IPS-20b (cell line): ENCODE data around the gene NR2F1-AS1.
"Not testable (repeated sequence)": the region's sequence is repeated elsewhere in the genome, so short reads cannot be mapped to it uniquely, and the experiment has no call there.

Experiments
- H3K27ac ChIP-seq: one replicate; pipeline ENCODE4 v1.5.1; 2013; ENCODE audit warnings: low read length
- H3K27me3 ChIP-seq: 2 replicates; pipeline ENCODE4 v1.6.1; 2013; ENCODE audit warnings: mild to moderate bottlenecking, low read length, inconsistent platforms; ENCODE audit not compliant: insufficient read depth
- H3K36me3 ChIP-seq: 2 replicates; pipeline ENCODE4 v1.6.1; 2013; ENCODE audit warnings: low read depth, mild to moderate bottlenecking, inconsistent platforms, low read length, moderate library complexity; ENCODE audit not compliant: insufficient read depth
- H3K4me1 ChIP-seq: 2 replicates; pipeline ENCODE4 v1.6.1; 2013; ENCODE audit warnings: mild to moderate bottlenecking, control low read depth, inconsistent platforms, low read length, moderate library complexity; ENCODE audit not compliant: insufficient read depth
- H3K4me3 ChIP-seq: 2 replicates; pipeline ENCODE4 v1.5.1; 2013; ENCODE audit warnings: mild to moderate bottlenecking, low read length, inconsistent platforms
- H3K9ac ChIP-seq: 2 replicates; pipeline ENCODE4 v1.6.1; 2013; ENCODE audit warnings: low read depth, mild to moderate bottlenecking, inconsistent platforms, low read length, moderate library complexity
- H3K9me3 ChIP-seq: 2 replicates; pipeline ENCODE4 v1.6.1; 2013; ENCODE audit warnings: mild to moderate bottlenecking, low read depth, low read length, inconsistent platforms; ENCODE audit not compliant: insufficient read depth

The NR2F1-AS1 gene

GRCh38 chr5:93513298-93513697 is 67.7 kb downstream of the NR2F1-AS1 start:
- H3K9ac ChIP-seq: no peak overlapping the region
- H3K4me1 ChIP-seq: no peaks in the 10 kb centered on the region
- no peaks in the 10 kb centered on the region for H3K9me3 ChIP-seq
- H3K36me3 ChIP-seq: no peaks in the 10 kb centered on the region
- no peaks in the 10 kb centered on the region for H3K27me3 ChIP-seq
- no peak overlapping the region for H3K4me3 ChIP-seq
- no peak overlapping the region for H3K27ac ChIP-seq

- H3K27me3 ChIP-seq: no peaks in the 10 kb centered on the region
- H3K4me3 ChIP-seq: no peak overlapping the region
- no peaks in the 10 kb centered on the region for H3K4me1 ChIP-seq
- H3K9me3 ChIP-seq: no peaks in the 10 kb centered on the region
- H3K9ac ChIP-seq: no peak overlapping the region
- no peaks in the 10 kb centered on the region for H3K36me3 ChIP-seq
- no peak overlapping the region for H3K27ac ChIP-seq
These were observed 68.2 kb downstream of the NR2F1-AS1 start for GRCh38 chr5:93512799-93513198.

- no peaks in the 10 kb centered on the region for H3K36me3 ChIP-seq
- H3K9ac ChIP-seq: no peak overlapping the region
- H3K4me3 ChIP-seq: no peak overlapping the region
- H3K9me3 ChIP-seq: no peaks in the 10 kb centered on the region
- no peaks in the 10 kb centered on the region for H3K27me3 ChIP-seq
- H3K27ac ChIP-seq: no peak overlapping the region
- no peaks in the 10 kb centered on the region for H3K4me1 ChIP-seq
These were observed 69.6 kb downstream of the NR2F1-AS1 start for GRCh38 chr5:93511445-93511844.

GRCh38 chr5:93510626-93511380 is 70.2 kb downstream of the NR2F1-AS1 start:
- Histone ChIP-seq H3K27me3 (no peaks in the 10 kb centered on the region), H3K4me1 (no peaks in the 10 kb centered on the region), H3K4me3 (no peak overlapping the region), H3K27ac (no peak overlapping the region), H3K36me3 (no peaks in the 10 kb centered on the region), H3K9me3 (no peaks in the 10 kb centered on the region), H3K9ac (no peak overlapping the region)

GRCh38 chr5:93505553-93505952 is 75.5 kb downstream of the NR2F1-AS1 start:
- H3K4me3 ChIP-seq, H3K27me3 ChIP-seq, H3K9me3 ChIP-seq, H3K9ac ChIP-seq, H3K27ac ChIP-seq, H3K36me3 ChIP-seq, H3K4me1 ChIP-seq: not testable (repeated sequence)

GRCh38 chr5:93503598-93504067 is 77.4 kb downstream of the NR2F1-AS1 start:
- Histone ChIP-seq H3K4me1 (no peaks in the 10 kb centered on the region), H3K9me3 (no peaks in the 10 kb centered on the region), H3K27ac (no peak overlapping the region), H3K4me3 (no peak overlapping the region), H3K27me3 (no peaks in the 10 kb centered on the region), H3K9ac (no peak overlapping the region), H3K36me3 (no peaks in the 10 kb centered on the region)

GRCh38 chr5:93497096-93497495 is 83.9 kb downstream of the NR2F1-AS1 start:
- Histone ChIP-seq H3K4me1 (no peaks in the 10 kb centered on the region), H3K4me3 (no peak overlapping the region), H3K36me3 (no peaks in the 10 kb centered on the region), H3K9ac (no peak overlapping the region), H3K9me3 (no peaks in the 10 kb centered on the region), H3K27ac (no peak overlapping the region), H3K27me3 (no peaks in the 10 kb centered on the region)

- Histone ChIP-seq H3K4me1 (no peaks in the 10 kb centered on the region), H3K27ac (no peak overlapping the region), H3K4me3 (no peak overlapping the region), H3K27me3 (no peaks in the 10 kb centered on the region), H3K9ac (no peak overlapping the region), H3K9me3 (peaks cover 11% of the 10 kb centered on the region; the same call in 1 of the 2 replicates), H3K36me3 (no peaks in the 10 kb centered on the region)
These were observed 101.0 kb downstream of the NR2F1-AS1 start for GRCh38 chr5:93479982-93480509.

GRCh38 chr5:93477816-93478215 is 103.2 kb downstream of the NR2F1-AS1 start:
- peaks cover 11% of the 10 kb centered on the region; the same call in 1 of the 2 replicates for H3K9me3 ChIP-seq
- H3K9ac ChIP-seq: no peak overlapping the region
- H3K27me3 ChIP-seq: no peaks in the 10 kb centered on the region
- H3K36me3 ChIP-seq: no peaks in the 10 kb centered on the region
- no peak overlapping the region for H3K4me3 ChIP-seq
- no peak overlapping the region for H3K27ac ChIP-seq
- H3K4me1 ChIP-seq: no peaks in the 10 kb centered on the region

- Histone ChIP-seq H3K36me3 (no peaks in the 10 kb centered on the region), H3K27me3 (no peaks in the 10 kb centered on the region), H3K4me3 (no peak overlapping the region), H3K9me3 (peaks cover 11% of the 10 kb centered on the region; the same call in 1 of the 2 replicates), H3K27ac (no peak overlapping the region), H3K4me1 (no peaks in the 10 kb centered on the region), H3K9ac (no peak overlapping the region)
These were observed 104.7 kb downstream of the NR2F1-AS1 start for GRCh38 chr5:93476251-93476742.

- H3K9me3 ChIP-seq: peaks cover 39% of the 10 kb centered on the region
- H3K27me3 ChIP-seq: no peaks in the 10 kb centered on the region
These were observed 118.1 kb downstream of the NR2F1-AS1 start for GRCh38 chr5:93462916-93463315.

GRCh38 chr5:93461756-93462155 is 119.3 kb downstream of the NR2F1-AS1 start:
- Histone ChIP-seq H3K9ac (no peak overlapping the region), H3K4me1 (no peaks in the 10 kb centered on the region), H3K36me3 (no peaks in the 10 kb centered on the region), H3K9me3 (peaks cover 39% of the 10 kb centered on the region), H3K27ac (no peak overlapping the region), H3K27me3 (no peaks in the 10 kb centered on the region), H3K4me3 (no peak overlapping the region)

More at GRCh38 chr5:93462916-93463315, 118.1 kb downstream of the NR2F1-AS1 start:
- Histone ChIP-seq H3K27ac (no peak overlapping the region), H3K9ac (no peak overlapping the region), H3K36me3 (no peaks in the 10 kb centered on the region), H3K4me3 (no peak overlapping the region), H3K4me1 (no peaks in the 10 kb centered on the region)
